ENCODE measurements around the gene URM1.

URM1 gene

DNA sequence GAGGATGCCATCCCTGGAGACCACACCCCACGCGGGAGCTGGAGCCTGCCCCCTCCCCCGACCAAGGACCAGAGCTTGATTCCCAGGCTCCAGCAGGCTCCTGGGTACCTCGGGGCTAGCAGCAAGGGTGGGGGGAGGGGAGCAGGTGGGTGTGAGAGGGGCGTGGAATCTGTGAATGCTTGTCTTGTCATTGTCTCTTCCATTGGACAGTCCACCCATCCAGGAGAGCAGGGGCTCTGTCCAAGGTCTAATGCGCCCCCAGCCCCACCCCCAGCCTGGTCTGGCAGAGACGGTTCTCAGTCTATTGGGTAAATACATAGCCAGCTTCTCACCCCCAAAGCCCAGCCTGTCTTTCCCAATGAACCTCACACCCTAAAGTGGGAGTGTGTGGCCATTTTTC, 22.8 kb downstream of the URM1 start:
- TF ChIP-seq, protein P1, sequence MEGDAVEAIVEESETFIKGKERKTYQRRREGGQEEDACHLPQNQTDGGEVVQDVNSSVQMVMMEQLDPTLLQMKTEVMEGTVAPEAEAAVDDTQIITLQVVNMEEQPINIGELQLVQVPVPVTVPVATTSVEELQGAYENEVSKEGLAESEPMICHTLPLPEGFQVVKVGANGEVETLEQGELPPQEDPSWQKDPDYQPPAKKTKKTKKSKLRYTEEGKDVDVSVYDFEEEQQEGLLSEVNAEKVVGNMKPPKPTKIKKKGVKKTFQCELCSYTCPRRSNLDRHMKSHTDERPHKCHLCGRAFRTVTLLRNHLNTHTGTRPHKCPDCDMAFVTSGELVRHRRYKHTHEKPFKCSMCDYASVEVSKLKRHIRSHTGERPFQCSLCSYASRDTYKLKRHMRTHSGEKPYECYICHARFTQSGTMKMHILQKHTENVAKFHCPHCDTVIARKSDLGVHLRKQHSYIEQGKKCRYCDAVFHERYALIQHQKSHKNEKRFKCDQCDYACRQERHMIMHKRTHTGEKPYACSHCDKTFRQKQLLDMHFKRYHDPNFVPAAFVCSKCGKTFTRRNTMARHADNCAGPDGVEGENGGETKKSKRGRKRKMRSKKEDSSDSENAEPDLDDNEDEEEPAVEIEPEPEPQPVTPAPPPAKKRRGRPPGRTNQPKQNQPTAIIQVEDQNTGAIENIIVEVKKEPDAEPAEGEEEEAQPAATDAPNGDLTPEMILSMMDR (IDR thresholded peaks at IDR 0.05) = no peak
- Histone ChIP-seq H3K27ac (no peak overlapping the region), H3K27me3 (peaks cover 0 to under 1% of the 10 kb centered on the region in 2 donors), H3K4me1 (peaks cover 0 to 12% (median 7%) of the 10 kb centered on the region in 4 donors), H3K9me3 (no peaks in the 10 kb centered on the region), H3K4me3 (no peak overlapping the region), H3K36me3 (peaks cover 21 to 47% (median 30%) of the 10 kb centered on the region in 3 donors)
- DNase-seq = no peak
- intact Hi-C loops (cut with DNase I; ENCODE audit: low total_unique reads) = no loop called here

DNA sequence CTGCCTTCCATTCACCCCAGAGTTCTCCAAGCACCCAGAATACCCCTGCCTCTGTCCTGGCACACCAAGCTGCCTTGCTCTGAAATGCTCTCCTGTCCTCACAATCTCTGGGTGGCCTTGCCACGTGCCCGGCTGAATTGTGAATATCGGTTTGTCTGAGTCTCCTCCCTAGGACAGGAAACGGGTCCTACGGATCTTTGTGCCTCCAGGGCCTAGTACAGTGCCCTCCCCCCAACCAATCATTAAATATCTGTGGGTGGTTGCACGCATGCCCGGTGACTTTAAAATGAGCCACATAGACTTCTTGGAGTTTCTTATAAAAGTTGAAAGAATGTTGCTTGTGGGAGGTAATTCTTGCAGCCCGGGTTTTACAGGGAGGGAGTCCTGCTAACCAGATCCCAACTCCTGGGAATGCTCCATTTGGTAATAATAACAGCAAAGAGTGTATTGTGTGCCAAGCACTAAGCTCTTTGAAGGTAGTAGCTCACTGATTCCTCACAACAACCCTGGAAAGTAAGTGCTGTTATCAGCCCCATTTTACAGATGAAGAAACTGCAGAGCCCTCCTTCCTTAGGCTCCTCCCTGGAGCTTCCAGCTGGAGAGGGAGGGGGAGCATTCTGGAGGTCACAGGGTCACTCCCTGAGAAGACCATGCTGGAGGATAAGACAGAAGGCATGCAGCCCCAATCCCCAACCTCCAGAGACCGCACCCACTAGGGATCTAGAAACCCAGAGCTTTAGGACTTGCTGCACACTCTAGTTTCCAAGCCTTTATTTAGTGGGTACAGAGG, 23.4 kb downstream of the URM1 start:
- TF ChIP-seq, protein P1 (IDR thresholded peaks at IDR 0.05) = no peak
- Histone ChIP-seq H3K4me1 (peaks cover 0 to 12% (median 7%) of the 10 kb centered on the region in 4 donors), H3K27ac (no peak overlapping the region), H3K36me3 (peaks cover 15 to 41% (median 24%) of the 10 kb centered on the region in 3 donors), H3K4me3 (no peak overlapping the region), H3K9me3 (no peaks in the 10 kb centered on the region), H3K27me3 (peaks cover 0 to 2% of the 10 kb centered on the region in 2 donors)
- intact Hi-C loops (cut with DNase I; ENCODE audit: low total_unique reads) = no loop called here
- DNase-seq = no peak

DNA sequence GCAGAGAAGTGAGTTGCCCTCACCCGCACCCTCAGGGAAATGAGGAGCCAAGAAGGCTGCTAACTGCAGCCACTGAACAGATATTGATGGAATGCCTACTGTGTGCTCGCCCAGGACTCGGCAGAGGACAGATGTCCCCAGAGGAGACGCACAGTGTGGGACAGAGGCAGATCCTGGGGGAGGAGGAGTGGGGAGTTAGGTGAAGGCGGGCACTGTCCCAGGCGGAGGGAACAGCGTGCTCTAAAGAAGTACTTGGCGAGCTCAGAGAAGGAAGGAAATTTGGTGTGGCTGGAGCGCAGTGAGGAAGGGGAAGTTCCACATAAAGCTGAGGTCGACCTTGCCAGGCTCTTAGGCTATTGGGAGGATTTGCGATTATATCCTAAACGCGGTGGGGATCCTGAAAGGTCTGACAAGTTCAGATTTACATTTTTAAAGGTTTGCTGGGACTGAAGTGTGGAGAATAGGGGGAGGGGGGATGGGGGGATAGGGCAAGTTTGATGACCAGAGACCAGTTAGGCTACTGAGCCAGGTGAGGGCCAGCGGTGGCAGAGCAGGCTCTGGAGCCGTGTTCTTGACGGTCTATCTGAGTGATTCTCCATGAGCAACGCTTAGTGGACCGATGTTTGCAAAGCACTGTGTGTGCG, 25.9 kb downstream of the URM1 start:
- H3K36me3 ChIP-seq = peaks cover 7 to 15% (median 8%) of the 10 kb centered on the region in 3 donors
- no peak overlapping the region for H3K4me3 ChIP-seq
- intact Hi-C loops (cut with DNase I; ENCODE audit: low total_unique reads) = no loop called here
- DNase-seq = peak in 1 of 2 donors; percentile 48
- peaks cover 0 to 2% of the 10 kb centered on the region in 2 donors for H3K27me3 ChIP-seq
- H3K27ac ChIP-seq = no peak overlapping the region
- H3K9me3 ChIP-seq = no peaks in the 10 kb centered on the region
- H3K4me1 ChIP-seq = peaks cover 0 to 12% (median 7%) of the 10 kb centered on the region in 4 donors
- TF ChIP-seq, protein P1 (IDR thresholded peaks at IDR 0.05) = no peak

DNA sequence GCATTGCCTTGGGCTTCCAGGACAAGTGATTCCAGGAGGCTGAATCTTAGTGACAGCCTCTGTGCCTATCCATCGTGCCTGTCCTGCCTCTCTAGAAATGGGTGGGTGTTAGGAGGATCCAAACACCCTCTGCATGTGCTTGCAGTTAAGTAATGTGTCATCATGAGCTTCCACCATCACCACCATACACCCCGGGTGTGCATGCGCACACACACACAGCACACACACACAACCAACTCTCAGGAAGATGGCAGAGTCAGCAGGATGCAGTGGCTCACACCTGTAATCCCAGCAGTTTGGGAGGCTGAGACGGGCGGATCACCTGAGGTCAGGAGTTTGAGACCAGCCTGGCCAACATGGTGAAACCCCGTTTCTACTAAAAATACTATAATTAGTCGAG, 26.7 kb downstream of the URM1 start:
- intact Hi-C loops (cut with DNase I; ENCODE audit: low total_unique reads) = no loop called here
- peaks cover 0 to 12% (median 7%) of the 10 kb centered on the region in 4 donors for H3K4me1 ChIP-seq
- H3K9me3 ChIP-seq = no peaks in the 10 kb centered on the region
- TF ChIP-seq, protein P1 (IDR thresholded peaks at IDR 0.05) = no peak
- H3K36me3 ChIP-seq = peaks cover under 1 to 8% (median under 1%) of the 10 kb centered on the region in 3 donors
- no peak for DNase-seq
- no peak overlapping the region for H3K27ac ChIP-seq
- H3K4me3 ChIP-seq = no peak overlapping the region
- H3K27me3 ChIP-seq = peaks cover 0 to 2% of the 10 kb centered on the region in 2 donors

DNA sequence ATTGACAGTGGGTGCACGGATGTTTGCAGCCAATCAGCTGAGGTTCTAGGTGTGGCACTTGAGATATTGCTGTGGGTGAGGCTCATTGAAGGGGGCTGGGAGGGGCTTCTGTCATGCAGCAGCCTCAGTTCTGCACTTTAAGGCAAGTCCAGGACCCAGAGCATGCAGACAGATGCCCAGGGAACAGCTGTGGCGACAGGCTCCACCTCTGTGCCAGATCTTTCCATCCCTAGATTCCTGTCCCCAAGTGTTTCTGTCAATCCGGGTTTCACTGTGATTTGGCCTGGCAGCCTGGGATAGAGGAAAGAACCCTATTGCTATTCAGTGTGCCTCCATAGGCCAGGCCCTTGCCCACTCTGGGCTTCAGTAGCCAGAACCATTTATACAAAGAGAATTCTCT, 28.7 kb downstream of the URM1 start:
- TF ChIP-seq, protein P1 (IDR thresholded peaks at IDR 0.05) = no peak
- Histone ChIP-seq H3K4me1 (peaks cover 0 to 12% (median 7%) of the 10 kb centered on the region in 4 donors), H3K27ac (no peak overlapping the region), H3K4me3 (no peak overlapping the region), H3K36me3 (no peaks in the 10 kb centered on the region), H3K9me3 (no peaks in the 10 kb centered on the region), H3K27me3 (peaks cover 0 to 14% of the 10 kb centered on the region in 2 donors)
- intact Hi-C loops (cut with DNase I; ENCODE audit: low total_unique reads) = no loop called here
- DNase-seq = no peak

Data from tibial artery (tissue), 4 donors.